ENCODE results near the gene SLC1A4. TPM values are rescaled to one million over a fixed set of nuclear protein-coding genes. Genes with fewer than 3 reads are reported as not detected.

The SLC1A4 gene
- total RNA-seq, 1 experiment from 2014 or later, result 9.1 TPM

DNA sequence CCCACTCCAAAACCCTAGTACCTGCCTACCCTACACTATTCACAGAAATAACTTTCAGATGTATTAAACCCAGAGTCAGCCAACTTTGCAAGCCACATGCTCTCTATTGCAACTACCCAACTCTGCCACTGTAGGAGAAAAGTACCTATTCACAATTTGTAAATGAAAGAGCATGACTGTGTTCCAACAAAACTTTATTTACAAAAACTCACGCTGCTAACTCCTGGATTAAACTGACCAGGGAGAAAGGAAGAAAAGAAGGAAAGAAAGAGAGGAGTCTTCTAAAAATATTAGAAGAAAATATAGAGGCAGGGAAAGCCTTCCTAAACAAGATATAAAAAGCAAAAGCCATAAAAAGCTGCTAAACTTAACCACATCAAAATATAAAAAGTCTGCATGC, 24.6 kb downstream of the SLC1A4 start:
- no peak overlapping the region for H3K27ac ChIP-seq (ENCODE audit: low read length)
- TF ChIP-seq EZH2phosphoT487 (IDR thresholded peaks at IDR 0.05; ENCODE audit: borderline replicate concordance, low read length) (no peak), CTCF (conservative IDR thresholded peaks at IDR 0.05; ENCODE audit: low read depth, low read length) (no peak), EZH2 (IDR thresholded peaks at IDR 0.05; ENCODE audit: low read length, unreplicated experiment) (no peak)
- H3K9me2 ChIP-seq (replicated peaks; ENCODE audit: low read length), result no peaks in the 10 kb centered on the region
- H3K9me3 ChIP-seq (ENCODE audit: low read length), result no peaks in the 10 kb centered on the region
- intact Hi-C loops (cut with micrococcal nuclease), result no loop called here
- no TSS peak for BruUV-seq (replicated peaks)
- H2AFZ ChIP-seq (ENCODE audit: low read length), result no peak overlapping the region
- no peaks in the 10 kb centered on the region for H3K4me1 ChIP-seq (ENCODE audit: insufficient read depth, low read length)
- POLR2A ChIA-PET (ENCODE audit: unreplicated experiment), result no interaction called here
- H3F3A ChIP-seq (ENCODE audit: low read length, unreplicated experiment), result no peaks in the 10 kb centered on the region
- H3K4me3 ChIP-seq (ENCODE audit: low read length), result no peak overlapping the region
- no peaks in the 10 kb centered on the region for H4K20me1 ChIP-seq (ENCODE audit: low read length)
- H3K27me3 ChIP-seq (ENCODE audit: low read length), result no peaks in the 10 kb centered on the region
- CTCF ChIA-PET, result no interaction called here
- ATAC-seq (no peak), DNase-seq (no peak)
- no peak overlapping the region for H3K9ac ChIP-seq (ENCODE audit: low read length)
- no peaks in the 10 kb centered on the region for H3K79me2 ChIP-seq (ENCODE audit: low read length)
- H3K4me2 ChIP-seq (ENCODE audit: low read length), result no peak overlapping the region
- H3K36me3 ChIP-seq (ENCODE audit: low read depth, low read length), result no peaks in the 10 kb centered on the region

DNA sequence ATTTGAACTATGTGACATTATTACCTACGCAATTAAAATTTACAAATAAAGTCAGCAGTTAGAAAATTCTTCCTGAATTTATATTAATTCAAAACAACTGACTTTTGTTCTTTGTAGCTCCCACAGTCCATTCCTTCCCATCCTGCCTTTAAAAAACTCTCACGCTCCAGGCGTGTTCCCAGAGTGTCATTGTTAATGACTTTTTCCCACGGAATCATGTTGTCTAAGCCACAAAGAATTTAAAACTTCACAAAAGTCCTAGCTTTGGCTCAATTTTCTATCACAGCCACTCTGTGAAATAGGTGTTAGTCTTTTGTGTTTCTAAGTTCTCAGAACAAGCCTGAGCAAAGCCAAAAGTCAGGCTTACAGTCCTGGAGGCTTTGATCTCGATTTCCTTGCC, 26.5 kb downstream of the SLC1A4 start:
- H2AFZ ChIP-seq (ENCODE audit: low read length), result no peak overlapping the region
- ATAC-seq (no peak), DNase-seq (no peak)
- H3K4me3 ChIP-seq (ENCODE audit: low read length), result no peak overlapping the region
- no peaks in the 10 kb centered on the region for H3K36me3 ChIP-seq (ENCODE audit: low read depth, low read length)
- H3K9me3 ChIP-seq (ENCODE audit: low read length), result no peaks in the 10 kb centered on the region
- BruUV-seq (replicated peaks), result no TSS peak
- H3K4me1 ChIP-seq (ENCODE audit: insufficient read depth, low read length), result no peaks in the 10 kb centered on the region
- no peak overlapping the region for H3K27ac ChIP-seq (ENCODE audit: low read length)
- intact Hi-C loops (cut with micrococcal nuclease), result no loop called here
- ChIA-PET CTCF (no interaction called here), POLR2A (ENCODE audit: unreplicated experiment) (no interaction called here)
- H3K79me2 ChIP-seq (ENCODE audit: low read length), result no peaks in the 10 kb centered on the region
- H3K27me3 ChIP-seq (ENCODE audit: low read length), result no peaks in the 10 kb centered on the region
- H3K4me2 ChIP-seq (ENCODE audit: low read length), result no peak overlapping the region
- no peaks in the 10 kb centered on the region for H3F3A ChIP-seq (ENCODE audit: low read length, unreplicated experiment)
- no peak for TF ChIP-seq EZH2 (IDR thresholded peaks at IDR 0.05; ENCODE audit: low read length, unreplicated experiment)
- TF ChIP-seq EZH2phosphoT487 (IDR thresholded peaks at IDR 0.05; ENCODE audit: borderline replicate concordance, low read length), result no peak
- TF ChIP-seq CTCF (conservative IDR thresholded peaks at IDR 0.05; ENCODE audit: low read depth, low read length), result no peak
- H3K9me2 ChIP-seq (replicated peaks; ENCODE audit: low read length), result no peaks in the 10 kb centered on the region
- no peak overlapping the region for H3K9ac ChIP-seq (ENCODE audit: low read length)
- H4K20me1 ChIP-seq (ENCODE audit: low read length), result no peaks in the 10 kb centered on the region

GRCh38 chr2:65016789-65017188, 27.6 kb downstream of the SLC1A4 start:
- H3K36me3 ChIP-seq (ENCODE audit: low read depth, low read length), result no peaks in the 10 kb centered on the region
- no peak overlapping the region for H3K27ac ChIP-seq (ENCODE audit: low read length)
- intact Hi-C loops (cut with micrococcal nuclease), result no loop called here
- ChIA-PET CTCF (interaction anchor here (1.0 kb wide), 2 partner anchors 15 to 17 kb away, joined by 3 read pairs; no protein-coding TSS in a partner anchor), POLR2A (ENCODE audit: unreplicated experiment) (no interaction called here)
- no TSS peak for BruUV-seq (replicated peaks)
- no peak overlapping the region for H3K4me3 ChIP-seq (ENCODE audit: low read length)
- H3K79me2 ChIP-seq (ENCODE audit: low read length), result no peaks in the 10 kb centered on the region
- H3K9me3 ChIP-seq (ENCODE audit: low read length), result no peaks in the 10 kb centered on the region
- no peaks in the 10 kb centered on the region for H3K4me1 ChIP-seq (ENCODE audit: insufficient read depth, low read length)
- H3K9ac ChIP-seq (ENCODE audit: low read length), result no peak overlapping the region
- TF ChIP-seq EZH2 (IDR thresholded peaks at IDR 0.05; ENCODE audit: low read length, unreplicated experiment), result no peak
- TF ChIP-seq CTCF (conservative IDR thresholded peaks at IDR 0.05; ENCODE audit: low read depth, low read length), result no peak
- no peak for TF ChIP-seq EZH2phosphoT487 (IDR thresholded peaks at IDR 0.05; ENCODE audit: borderline replicate concordance, low read length)
- ATAC-seq (no peak), DNase-seq (no peak)
- H3F3A ChIP-seq (ENCODE audit: low read length, unreplicated experiment), result no peaks in the 10 kb centered on the region
- no peaks in the 10 kb centered on the region for H3K27me3 ChIP-seq (ENCODE audit: low read length)
- no peak overlapping the region for H3K4me2 ChIP-seq (ENCODE audit: low read length)
- no peak overlapping the region for H2AFZ ChIP-seq (ENCODE audit: low read length)
- H3K9me2 ChIP-seq (replicated peaks; ENCODE audit: low read length), result no peaks in the 10 kb centered on the region
- no peaks in the 10 kb centered on the region for H4K20me1 ChIP-seq (ENCODE audit: low read length)
